SHP77 treated with DMSO at 0.1 percent for 48 hours (cell line): ENCODE data around the gene TMEM255B.

Source experiments
- DNase-seq: peaks from one replicate; lab custom pipeline; 2025; lab: John Stamatoyannopoulos, UW

TMEM255B gene

DNA sequence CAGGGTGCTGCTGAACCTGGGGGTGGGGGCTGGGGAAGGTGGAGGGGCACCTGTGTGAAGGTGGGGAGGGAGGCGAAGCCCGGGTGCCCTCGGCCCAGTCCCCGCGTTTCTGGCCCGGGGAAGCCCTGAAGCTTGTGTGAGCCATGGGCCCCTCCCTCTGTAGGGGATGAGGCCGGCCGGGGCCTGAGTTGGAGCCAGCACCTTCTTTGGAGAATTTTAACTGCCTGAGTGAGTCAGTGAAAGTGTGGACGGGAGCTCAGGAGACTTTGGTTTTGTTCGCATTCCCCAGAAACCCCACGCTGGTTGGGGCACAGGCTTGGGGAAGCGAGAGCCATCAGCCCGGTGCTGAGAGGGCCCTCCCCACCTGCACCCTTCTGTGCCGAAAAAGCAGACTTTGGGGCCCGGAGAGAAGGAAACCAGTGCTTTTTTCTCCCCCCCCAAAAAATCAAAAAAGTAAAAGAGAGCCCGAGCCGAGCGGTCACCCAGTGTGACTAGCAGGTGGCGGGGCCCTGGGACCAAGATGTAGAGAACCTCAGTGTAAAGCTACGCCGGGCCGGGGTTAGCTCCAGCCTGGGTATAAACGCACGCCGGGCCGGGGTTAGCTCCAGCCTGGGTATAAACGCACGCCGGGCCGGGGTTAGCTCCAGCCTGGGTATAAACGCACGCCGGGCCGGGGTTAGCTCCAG is 45.1 kb downstream of the TMEM255B start:
- no peak for DNase-seq

DNA sequence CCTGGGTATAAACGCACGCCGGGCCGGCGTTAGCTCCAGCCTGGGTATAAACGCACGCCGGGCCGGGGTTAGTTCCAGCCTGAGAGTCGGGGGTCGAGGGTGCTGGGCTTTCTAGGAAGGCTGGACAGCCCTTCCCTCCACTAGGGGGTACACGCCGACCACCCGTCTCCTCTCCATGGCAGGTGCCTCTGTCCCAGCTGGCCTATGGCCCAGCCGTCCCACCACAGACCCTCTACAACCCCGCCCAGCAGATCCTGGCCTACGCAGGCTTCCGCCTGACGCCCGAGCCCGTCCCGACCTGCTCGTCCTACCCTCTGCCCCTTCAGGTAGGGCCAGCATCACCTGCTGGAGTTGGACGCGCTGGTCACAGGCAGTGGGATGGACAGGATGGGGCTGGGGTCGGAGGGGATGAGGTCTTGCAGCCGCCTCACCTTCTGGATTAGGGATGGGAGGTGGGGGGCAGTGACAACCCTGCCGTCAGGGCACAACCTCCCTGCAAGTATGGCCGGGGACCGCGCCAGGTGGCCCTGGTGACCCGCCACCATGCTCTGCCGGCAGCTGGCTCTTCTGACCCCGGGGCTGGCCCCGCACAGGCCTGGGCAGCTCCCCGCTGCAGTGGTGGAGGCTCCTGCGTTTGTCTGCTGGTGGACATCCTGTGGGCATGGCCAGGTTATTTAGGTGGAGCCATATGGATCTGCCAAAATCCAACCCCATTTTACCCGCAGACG is 45.8 kb downstream of the TMEM255B start:
- no peak for DNase-seq

DNA sequence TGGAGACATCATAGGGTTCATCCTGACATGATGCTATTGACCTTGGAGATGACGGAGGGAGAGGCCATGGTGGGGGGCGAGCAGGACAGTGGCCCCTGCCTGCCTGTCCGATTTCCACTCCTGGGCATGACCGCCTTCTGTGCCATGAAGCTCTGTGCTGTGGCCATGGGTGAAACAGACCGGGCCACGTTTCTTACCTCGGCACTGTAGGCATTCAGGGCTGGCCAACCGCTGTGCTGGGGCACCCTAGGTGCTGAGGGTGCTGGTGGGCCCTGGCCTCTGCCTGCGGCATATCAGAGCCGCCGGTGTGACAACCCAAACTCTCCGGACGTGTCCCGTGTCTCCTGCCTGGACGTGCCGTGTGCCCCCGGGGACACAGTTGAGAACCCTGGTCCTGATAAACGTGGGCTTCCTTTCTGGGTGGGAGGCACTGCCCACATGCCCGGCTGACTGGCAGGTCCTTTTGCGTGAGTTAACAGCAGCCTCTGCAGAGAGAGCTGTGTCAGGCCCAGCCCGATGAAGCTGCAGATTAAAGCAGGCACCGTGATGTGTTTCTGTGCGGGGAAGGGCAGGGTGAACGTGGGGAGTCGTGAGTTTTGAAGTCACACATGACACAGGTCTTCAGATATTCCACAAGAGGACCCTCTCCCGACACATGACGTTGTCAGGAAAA is 46.5 kb downstream of the TMEM255B start:
- DNase-seq, result no peak

DNA sequence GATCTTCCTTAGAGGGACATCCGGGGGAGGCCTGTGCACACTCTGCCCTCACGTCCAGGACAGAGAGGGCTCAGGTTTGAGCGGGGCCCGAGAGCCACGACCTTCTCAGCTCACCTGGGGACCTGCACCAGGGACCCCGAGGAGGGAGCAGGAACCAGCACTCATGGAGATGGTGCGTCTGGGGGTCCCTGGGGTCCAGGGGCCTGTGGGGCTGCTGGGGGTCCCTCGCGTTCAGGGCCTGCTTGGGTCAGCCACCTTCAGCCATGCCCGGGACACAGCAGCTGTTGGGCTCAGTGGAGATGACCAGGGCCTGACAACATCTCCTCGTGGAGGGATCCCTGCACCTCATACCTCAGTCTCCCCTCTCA is 47.1 kb downstream of the TMEM255B start:
- DNase-seq, result no peak

DNA sequence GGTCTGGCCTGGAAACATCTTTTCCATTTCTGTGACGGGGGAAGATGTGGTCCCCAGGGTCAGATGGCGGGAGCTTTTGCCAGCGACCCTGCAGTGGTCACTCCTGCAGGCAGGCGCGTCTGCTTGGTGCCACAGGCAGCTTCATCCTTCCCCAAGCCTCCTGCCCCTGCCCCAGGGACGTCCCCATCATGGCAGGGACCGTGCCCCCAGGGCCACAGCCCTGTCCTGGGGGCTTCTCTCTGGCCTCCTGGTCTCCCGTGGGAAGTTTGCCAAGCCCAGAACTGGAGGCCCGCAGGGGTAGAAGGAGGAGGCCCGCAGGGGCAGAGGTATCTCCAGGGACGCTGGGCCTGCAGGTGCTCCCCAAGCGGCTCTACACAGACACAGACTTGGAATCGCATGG is 47.5 kb downstream of the TMEM255B start:
- no peak for DNase-seq

DNA sequence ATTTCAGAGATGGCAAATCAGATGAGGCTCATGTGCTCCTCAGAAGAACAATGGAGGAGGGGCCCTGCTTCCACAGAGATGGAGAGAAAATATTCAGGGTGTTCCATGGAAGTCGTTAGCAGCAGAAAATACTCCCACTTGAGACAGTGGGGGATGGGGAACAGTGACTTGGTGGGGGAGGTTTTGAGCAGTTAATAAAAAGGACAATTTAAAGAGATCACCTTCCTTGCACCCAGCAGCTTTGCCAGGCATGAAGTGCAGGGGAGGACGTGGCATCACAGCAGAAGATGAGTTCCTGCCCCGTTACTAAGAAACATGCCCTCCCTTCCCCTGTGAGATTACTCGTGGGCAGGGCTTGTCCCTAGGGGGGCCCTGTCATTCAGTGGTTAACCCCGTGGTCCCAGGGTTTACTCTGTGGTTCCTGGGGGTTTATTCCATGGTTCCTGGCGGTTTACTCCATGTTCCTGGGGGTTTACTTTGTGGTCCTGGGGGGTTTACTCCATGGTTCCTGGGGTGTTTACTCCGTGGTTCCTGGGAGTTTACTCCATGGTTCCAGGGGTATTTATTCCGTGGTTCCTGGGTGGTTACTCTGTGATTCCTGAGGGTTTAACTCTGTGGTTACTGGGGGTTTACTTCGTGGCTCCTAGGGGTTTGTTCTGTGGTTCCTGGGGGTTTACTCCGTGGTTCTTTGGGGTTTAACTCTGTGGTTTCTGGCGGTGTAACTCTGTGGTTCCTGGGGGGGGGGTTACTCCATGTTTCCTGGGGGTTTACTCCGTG is 49.2 kb downstream of the TMEM255B start:
- no peak for DNase-seq

DNA sequence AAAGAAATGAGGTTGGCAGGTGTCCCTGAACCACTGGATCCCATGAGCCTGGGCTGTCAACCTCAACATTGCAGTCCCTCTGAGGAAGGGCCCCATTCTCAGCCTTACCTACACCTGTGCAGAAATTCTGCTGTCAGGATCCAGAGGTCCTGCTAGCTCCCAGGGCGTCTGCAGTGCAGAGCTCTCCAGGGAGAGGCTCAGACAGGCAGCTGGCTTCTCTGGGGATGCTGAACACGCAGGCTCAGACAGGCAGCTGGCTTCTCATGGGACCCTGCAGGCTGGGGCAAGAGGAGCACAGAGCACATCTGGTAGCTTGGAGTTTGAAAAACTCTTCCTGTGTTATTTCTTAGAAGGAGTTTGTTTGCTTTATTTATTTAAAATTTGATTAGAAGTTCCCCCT is 50.9 kb downstream of the TMEM255B start:
- no peak for DNase-seq

DNA sequence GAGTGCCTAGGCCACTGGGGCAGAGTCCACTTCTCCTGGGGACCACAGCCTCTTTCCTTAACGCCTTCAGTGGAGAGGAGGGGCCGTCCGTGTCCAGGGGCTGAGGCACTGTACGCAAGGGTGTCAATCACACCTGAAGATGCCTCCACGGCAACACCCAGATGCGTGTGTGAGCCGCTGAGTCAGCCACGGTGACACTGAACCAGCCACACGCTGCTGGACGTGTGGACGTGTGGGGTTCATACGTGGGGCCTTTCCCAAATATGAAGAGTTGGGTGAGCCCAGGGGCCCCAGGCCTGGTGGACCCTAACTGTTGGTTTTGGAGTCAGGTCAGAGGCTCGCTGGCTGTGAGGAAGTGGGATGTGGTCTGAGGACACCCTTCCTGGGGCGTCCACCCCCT is 51.6 kb downstream of the TMEM255B start:
- no peak for DNase-seq

DNA sequence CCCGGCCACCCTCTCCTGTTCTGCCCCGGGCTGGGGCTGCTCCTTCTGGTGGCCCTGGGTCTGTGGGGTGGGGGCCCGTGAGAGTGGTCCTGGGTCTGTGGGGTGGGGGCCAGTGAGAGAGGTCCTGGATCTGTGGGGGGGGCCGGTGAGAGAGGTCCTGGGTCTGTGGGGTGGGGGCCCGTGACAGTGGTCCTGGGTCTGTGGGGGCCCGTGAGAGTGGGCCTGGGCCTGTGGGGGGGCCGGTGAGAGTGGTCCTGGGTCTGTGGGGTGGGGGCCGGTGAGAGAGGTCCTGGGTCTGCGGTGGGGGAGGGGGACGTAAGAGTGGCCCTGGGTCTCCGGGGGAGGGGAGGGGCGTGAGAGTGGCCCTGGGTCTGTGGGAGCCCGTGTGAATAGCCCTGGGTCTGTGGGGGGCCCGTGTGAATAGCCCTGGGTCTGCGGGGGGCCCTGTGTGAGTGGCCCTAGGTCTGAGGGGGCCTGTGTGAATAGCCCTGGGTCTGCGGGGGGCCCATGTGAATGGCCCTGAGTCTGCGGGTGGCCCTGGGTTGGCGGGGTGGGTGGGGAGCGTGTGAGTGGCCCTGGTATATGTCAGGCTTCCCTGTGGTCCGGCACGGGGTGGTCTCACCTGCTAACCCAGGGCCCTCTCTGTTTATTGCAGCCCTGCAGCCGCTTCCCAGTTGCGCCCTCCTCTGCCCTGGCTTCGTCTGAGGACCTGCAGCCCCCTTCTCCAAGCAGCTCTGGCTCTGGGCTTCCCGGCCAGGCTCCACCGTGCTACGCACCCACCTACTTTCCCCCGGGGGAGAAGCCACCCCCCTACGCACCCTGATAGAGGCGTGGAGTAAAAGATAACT is 52.3 kb downstream of the TMEM255B start:
- no peak for DNase-seq

DNA sequence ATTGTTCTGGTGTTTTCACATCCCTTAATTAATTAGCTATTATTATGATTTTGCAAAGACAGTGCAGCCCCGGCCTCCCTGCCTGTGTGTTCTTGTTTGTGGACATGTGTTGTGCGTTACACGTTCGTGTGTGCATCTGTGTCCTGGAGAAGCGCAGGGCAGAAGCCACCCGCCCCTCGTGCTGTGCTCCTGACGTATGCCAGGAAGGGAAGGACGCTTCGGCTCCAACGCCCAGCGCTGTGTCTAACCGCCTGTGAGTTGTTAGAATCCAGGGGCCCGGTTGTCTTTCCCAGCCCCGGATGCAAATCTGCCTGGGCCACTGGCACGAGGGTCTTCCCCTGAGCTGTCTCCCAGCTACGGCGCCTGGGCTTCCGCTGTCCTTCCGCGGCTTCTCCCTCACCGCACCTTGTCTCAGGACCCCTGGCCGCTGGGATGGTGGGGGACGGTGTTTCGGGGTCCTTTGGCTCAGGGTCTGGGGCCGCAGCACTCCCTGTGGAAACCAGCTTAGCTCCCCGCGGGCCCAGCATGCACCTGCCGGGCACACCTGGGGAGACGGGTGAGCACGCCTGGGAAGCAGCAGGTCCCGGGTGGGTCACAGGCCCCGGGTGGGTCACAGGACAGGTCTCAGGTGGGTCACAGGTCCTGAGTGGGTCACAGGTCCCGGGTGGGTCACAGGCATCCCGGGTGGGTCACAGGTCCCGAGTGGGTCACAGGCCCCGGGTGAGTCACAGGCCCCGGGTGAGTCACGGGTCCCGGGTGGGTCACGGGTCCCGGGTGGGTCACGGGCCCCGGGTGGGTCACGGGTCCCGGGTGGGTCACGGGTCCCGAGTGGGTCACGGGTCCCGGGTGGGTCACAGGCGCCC is 53.4 kb downstream of the TMEM255B start:
- DNase-seq, result no peak

DNA sequence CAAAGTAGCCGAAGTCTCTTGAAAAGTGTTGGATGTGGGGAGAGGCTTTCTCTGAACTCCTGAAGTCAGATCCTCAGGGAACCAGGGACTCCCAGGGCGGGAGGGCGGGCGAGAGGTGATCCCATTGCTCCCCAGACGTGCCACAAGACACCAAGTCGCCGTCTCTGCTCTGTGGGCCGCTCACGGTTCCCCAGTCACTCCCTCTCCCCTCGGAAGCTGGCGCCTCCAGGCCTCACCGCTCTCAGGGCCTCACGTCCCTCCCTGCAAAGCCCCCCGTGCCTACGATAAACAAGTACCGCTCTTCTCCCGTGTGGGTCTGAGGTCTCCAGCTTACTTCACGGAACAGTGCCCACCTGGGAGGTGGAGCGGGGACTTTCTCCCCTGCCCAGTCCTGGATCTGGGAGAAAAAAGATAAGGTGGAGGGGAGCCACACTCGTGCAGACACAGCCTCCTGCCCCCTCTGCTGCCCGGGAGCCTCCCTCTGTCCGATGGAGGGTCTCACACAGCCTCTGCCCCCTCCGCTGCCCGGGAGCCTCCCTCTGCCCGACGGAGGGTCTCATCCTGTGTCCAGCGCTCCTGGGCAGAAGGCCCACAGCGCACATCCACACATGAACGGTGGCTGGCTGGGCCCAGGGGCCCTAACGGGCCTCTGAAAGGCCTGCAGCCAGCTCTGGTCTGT is 54.2 kb downstream of the TMEM255B start:
- DNase-seq, result no peak

DNA sequence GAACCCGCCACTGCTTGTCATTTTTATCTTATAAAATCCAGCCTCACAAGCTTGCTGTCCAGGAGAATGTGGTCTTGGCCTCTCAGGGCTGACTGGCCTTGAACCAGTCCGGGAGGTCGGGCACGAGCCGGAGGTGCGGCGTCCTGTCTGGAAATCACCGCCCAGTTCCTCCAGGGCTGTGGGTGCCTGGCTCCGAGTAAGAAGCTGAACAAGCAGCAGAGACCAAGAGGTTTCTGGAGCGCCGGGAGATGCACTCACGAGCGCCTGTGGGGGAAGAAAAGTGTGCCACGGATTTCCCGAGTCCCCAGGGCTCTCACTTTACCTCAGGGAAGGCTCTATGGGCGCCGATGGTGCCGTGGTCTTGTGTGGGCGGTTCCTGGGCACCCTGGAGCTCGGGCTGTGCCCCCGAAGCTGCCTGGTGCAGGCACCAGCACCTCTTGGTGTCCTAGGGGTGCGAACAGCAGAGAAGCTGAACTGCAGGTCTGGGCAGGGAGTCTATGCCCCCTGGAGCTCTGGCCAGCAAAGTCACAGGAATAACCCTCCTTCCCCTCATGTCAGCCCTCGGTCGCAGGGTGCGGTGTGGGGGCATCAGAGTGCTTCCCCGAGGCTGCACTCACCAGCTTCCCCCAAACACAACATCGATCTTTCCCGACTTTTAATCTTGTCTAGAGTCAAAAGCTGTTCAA is 54.9 kb downstream of the TMEM255B start:
- DNase-seq, result no peak

DNA sequence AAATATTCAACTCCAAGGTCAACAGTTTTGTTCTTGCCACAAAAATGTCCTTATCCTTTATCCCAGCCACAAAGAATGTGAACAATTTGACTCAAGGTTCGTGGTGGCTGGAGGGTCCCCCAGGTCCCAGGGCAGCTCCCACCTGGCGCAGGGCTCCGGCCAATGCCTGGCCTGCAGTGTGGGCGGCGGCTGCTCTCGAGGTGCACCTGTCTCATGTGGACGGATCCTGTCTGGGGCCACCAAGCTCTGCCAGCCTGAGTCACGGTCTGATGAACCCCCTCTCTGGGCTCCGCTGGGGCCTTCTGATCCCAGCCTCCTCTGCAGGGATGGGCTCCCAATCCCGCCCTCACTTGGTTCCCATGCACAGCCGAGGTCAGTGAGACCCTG is 55.4 kb downstream of the TMEM255B start:
- no peak for DNase-seq

DNA sequence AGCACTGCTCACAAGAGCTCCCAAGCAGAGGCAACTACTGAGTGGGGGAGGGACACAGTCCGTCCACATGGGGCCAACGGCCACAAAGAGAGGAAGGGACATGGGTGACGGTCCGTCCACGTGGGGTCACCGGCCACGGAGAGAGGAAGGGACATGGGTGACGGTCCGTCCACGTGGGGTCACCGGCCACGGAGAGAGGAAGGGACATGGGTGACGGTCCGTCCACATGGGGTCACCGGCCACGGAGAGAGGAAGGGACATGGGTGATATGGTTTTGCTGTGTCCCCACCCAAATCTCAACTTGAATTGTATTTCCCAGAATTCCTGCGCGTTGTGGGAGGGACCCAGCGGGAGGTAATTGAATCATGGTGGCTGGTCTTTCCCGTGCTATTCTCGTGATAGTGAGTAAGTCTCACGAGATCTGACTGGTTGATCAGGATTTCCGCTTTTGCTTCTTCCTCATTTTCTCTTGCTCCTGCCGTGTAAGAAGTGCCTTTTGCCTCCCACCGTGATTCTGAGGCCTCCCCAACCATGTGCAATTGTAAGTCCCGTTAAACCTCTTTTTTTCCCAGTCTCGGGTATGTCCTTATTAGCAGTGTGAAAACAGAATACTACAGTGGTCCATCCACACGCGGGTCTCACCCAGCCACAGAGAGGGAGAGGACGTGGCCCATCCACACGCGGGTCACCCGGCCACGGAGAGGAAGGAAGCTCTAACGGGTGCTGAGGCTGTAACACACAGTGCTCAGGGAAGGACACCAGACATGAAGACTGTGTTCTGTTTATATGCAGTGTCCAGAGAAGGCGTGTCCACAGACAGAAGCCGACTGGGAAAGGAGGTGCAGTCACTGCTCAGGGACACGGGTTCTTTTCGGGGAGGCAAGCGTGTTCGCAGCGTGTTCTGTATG is 56.4 kb downstream of the TMEM255B start:
- peak; percentile 94 for DNase-seq

DNA sequence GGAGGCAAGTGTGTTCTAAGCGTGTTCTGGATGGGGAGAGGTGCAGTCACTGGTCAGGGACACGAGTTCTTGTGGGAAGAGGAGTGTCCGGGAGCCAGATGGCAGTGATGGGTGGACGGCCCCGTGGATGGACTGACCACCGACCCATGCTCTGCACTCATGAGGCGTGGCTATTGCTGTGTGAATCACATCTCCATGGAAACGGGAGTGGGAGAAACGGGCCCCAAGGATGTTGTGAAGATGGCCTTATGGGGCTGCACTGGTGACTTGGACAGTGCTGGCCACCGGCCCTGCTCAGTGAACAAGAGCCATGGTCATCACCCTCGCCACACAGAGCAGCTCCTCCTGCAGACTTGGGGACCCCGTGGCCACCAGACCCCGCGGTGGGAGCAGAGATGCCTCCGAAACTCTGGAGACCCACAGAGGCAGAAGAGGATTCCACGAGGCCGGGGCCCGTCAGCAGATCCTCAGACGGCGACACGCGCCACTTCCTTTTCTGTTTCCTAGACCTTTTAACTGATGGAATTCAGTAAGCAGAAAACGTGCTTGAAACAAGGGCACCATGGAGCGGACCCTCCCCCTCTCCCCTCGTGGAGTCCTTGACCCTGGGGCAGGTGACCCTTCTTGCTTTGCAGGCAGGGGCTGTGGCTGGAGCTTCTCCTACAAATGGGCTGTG is 57.4 kb downstream of the TMEM255B start:
- no peak for DNase-seq

DNA sequence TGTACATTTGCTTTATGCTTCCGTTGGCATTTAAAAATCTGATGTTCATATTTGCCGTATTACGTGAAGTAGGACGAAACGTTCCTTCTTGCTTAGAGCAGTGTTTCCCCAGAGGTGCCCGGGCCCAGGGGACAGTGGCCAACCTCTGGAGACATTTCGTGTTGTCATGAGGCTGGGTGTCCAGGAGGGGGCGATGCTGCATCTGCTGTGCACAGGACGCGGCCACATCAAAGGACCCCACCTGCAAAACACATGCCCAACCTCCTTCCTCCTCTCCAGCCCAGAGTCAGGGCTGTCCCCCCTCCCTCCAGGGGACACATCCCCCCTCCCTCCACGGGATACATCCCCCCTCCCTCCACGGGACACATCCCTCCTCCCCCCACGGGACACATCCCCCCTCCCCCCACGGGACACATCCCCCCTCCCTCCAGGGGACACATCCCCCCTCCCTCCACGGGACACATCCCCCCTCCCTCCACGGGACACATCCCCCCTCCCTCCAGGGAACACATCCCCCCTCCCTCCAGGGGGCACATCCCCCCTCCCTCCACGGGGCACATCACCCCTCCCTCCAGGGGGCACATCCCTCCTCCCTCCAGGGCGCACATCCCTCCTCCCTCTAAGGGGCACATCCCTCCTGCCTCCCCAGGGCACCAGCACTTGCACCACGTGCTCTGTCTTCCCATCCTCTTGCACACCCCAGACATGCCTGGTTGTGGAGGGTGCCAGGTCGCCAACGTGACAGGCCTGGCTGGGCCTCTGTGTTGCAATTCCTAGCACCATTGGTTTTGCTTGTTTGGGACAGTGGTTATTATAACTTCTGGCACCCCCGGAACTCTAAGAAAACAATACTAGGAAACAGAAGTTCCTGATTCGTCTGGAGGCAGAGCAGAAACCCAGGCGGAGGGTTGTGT is 58.2 kb downstream of the TMEM255B start:
- DNase-seq, result peak; percentile 64
